ENCODE measurements around the gene GZMM. TPM values are rescaled to one million over a fixed set of nuclear protein-coding genes. Genes with fewer than 3 reads are reported as not detected.

The GZMM gene
- total RNA-seq, 1 experiment from 2014 or later, result 0.66 TPM

- Histone ChIP-seq H3K4me2 (ENCODE audit: insufficient read depth, insufficient read length, low read length) (no peak overlapping the region), H3K9ac (ENCODE audit: extremely low read depth, insufficient read length, low read length) (no peak overlapping the region), H3K14ac (ENCODE audit: insufficient read depth, low read length) (no peak overlapping the region), H3K23me2 (ENCODE audit: insufficient read length, low read depth, low read length, poor library complexity, severe bottlenecking) (peaks cover 7% of the 10 kb centered on the region), H3K4me1 (ENCODE audit: insufficient read depth, low read length) (no peaks in the 10 kb centered on the region; the same call in 1 of the 2 replicates), H3K4ac (ENCODE audit: low read depth, low read length) (no peak overlapping the region), H3K27ac (ENCODE audit: insufficient read length, low read depth, low read length) (no peak overlapping the region), H3K27me3 (ENCODE audit: insufficient read depth, low read length) (no peaks in the 10 kb centered on the region), H2AFZ (ENCODE audit: low read length) (no peak overlapping the region), H3K56ac (ENCODE audit: insufficient read length, low read depth, low read length) (no peak overlapping the region), H2BK15ac (ENCODE audit: low read depth, low read length) (no peak overlapping the region), H4K91ac (ENCODE audit: insufficient read length, low read depth, low read length) (no peak overlapping the region), H3K23ac (ENCODE audit: insufficient read length, low read depth, low read length) (no peak overlapping the region), H3K18ac (ENCODE audit: insufficient read length, low read depth, low read length) (no peak overlapping the region), H3K79me2 (ENCODE audit: insufficient read depth, low read length) (no peaks in the 10 kb centered on the region), H3K79me1 (ENCODE audit: insufficient read depth, low read depth, low read length, poor library complexity, severe bottlenecking) (no peaks in the 10 kb centered on the region), H3K9me3 (ENCODE audit: control insufficient read depth, low read depth, low read length) (no peaks in the 10 kb centered on the region), H2BK5ac (ENCODE audit: insufficient read length, low read length) (no peak overlapping the region), H4K5ac (ENCODE audit: insufficient read length, low read depth, low read length) (no peak overlapping the region), H2BK120ac (ENCODE audit: low read depth, low read length, poor library complexity, severe bottlenecking) (no peak overlapping the region), H2BK20ac (ENCODE audit: low read depth, low read length, poor library complexity, severe bottlenecking) (no peak overlapping the region), H2BK12ac (ENCODE audit: insufficient read length, low read depth, low read length) (no peak overlapping the region), H2AK5ac (ENCODE audit: insufficient read length, low read length) (no peak overlapping the region), H3T11ph (ENCODE audit: low read length) (no peak overlapping the region), H4K20me1 (ENCODE audit: control insufficient read depth, insufficient read depth, insufficient read length) (no peaks in the 10 kb centered on the region), H4K8ac (replicated peaks; ENCODE audit: insufficient read length, low read depth, low read length) (no peak overlapping the region)
- no CpG with 5 or more reads among the region's 16 CpGs for WGBS (ENCODE audit: extremely low coverage, insufficient read length, low lambda C conversion rate)
- peaks cover 17 to 19% of the 10 kb centered on the region in 2 experiments for H3K4me1 Mint-ChIP-seq
- H3K27ac Mint-ChIP-seq, result no peak overlapping the region
- no peak for DNase-seq
- H3K9me3 Mint-ChIP-seq, result peaks cover 26% of the 10 kb centered on the region in 2 experiments
- no peak overlapping the region for H3K4me3 Mint-ChIP-seq
- no peak for TF ChIP-seq CTCF (conservative IDR thresholded peaks at IDR 0.05)
- peaks cover 33% of the 10 kb centered on the region for H3K27me3 Mint-ChIP-seq (ENCODE audit: low read depth)
- peaks cover 12 to 21% (median 15%) of the 10 kb centered on the region in 3 experiments for H3K36me3 Mint-ChIP-seq (ENCODE audit: insufficient read depth in 1 of 3, low read depth in 3 of 3)
These were observed 23.0 kb downstream of the GZMM start for GRCh38 chr19:566844-567243.
